GM12875 (cell line): ENCODE measurements around the gene NR2F6.

Experiments
- H3K4me3 ChIP-seq: one replicate; pipeline ENCODE4 v1.5.1; 2011; ENCODE audit warnings: low read depth, low read length, control low read depth
- TF ChIP-seq, protein P1 (sequence below): IDR thresholded peaks from 2 replicates; pipeline ENCODE4 v1.5.1; 2011; ENCODE audit warnings: low read depth, mild to moderate bottlenecking, control low read depth, inconsistent platforms, low read length, moderate library complexity, borderline replicate concordance; ENCODE audit not compliant: insufficient read depth

Gene NR2F6

DNA sequence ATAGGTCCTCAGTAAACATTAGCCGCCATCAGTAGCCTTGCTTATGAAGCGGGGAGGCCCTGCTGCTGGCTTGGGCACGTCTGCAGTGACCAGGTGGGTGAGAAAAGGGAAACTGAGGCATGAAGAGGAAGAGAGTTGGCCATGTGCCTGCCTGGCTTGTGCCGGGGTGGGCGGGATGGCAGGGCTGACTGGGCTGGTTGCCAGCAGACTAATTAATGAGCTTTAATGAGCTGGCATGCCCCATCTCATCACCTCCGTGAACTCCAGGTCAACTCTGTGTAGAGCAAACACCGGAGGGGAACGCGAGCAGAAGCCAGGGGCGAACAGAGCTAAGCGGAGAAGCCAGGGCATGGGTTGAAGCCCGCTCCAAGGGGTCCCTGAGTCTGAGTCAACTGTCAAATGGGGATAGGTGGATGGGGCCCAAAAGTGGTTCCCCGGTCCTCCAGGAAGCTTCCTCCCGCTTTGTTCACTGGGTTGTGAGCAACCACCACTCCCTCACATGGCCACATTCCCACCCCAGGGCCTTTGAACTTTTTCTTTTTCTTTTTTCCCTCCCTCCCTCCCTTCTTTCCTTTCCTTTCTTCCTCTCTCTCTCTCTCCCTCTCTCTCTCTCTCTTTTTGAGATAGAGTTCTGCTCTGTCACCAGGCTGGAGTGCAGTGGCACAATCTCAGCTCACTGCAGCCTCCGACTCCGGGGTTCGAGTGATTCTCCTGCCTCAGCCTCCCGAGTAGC lies 8.7 kb downstream of the NR2F6 start:
- no peak overlapping the region for H3K4me3 ChIP-seq

DNA sequence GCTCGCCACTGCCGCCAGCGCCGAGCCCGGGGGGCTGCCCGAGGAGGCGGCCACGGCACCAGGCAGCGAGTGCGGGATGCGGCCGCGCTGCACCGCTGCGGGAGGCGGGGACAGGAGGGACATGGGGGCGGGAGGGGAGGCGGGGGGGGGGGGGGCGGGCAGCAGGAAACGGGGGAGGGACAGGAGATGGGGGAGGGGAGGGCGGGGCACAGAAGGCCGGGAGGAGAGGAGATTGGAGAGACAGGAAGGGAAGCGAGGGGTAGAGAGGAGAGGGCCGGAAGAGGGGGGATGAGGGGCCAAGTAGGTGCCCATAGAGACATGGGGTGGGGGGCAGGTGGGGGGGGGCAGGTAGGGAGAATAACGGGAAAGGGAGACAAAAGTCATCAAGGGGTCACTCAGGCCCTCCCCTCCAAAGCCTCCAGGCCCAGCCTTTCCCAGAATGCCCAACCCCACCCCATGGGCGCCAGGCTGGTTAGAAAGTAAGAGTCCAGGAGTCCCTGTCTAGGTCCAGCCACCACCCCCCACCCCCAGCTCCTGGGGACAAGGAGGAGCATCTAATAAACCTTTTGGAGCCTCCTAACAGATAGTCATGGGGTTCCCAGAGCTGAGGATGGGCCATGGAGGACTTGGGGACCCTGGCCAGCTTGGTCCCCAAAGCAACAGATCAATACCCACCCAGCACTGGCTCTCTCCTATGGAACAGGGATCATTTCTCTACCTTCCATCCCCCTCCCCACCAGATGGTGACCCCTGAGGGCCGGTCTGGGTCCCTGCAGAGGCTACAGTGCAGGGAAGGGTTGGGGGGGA lies 9.5 kb downstream of the NR2F6 start:
- H3K4me3 ChIP-seq = peak overlapping the region; percentile 71
- TF ChIP-seq, protein P1, sequence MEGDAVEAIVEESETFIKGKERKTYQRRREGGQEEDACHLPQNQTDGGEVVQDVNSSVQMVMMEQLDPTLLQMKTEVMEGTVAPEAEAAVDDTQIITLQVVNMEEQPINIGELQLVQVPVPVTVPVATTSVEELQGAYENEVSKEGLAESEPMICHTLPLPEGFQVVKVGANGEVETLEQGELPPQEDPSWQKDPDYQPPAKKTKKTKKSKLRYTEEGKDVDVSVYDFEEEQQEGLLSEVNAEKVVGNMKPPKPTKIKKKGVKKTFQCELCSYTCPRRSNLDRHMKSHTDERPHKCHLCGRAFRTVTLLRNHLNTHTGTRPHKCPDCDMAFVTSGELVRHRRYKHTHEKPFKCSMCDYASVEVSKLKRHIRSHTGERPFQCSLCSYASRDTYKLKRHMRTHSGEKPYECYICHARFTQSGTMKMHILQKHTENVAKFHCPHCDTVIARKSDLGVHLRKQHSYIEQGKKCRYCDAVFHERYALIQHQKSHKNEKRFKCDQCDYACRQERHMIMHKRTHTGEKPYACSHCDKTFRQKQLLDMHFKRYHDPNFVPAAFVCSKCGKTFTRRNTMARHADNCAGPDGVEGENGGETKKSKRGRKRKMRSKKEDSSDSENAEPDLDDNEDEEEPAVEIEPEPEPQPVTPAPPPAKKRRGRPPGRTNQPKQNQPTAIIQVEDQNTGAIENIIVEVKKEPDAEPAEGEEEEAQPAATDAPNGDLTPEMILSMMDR = no peak

More for the DNA sequence above, 8.7 kb downstream of the NR2F6 start:
- TF ChIP-seq, protein P1 = no peak

DNA sequence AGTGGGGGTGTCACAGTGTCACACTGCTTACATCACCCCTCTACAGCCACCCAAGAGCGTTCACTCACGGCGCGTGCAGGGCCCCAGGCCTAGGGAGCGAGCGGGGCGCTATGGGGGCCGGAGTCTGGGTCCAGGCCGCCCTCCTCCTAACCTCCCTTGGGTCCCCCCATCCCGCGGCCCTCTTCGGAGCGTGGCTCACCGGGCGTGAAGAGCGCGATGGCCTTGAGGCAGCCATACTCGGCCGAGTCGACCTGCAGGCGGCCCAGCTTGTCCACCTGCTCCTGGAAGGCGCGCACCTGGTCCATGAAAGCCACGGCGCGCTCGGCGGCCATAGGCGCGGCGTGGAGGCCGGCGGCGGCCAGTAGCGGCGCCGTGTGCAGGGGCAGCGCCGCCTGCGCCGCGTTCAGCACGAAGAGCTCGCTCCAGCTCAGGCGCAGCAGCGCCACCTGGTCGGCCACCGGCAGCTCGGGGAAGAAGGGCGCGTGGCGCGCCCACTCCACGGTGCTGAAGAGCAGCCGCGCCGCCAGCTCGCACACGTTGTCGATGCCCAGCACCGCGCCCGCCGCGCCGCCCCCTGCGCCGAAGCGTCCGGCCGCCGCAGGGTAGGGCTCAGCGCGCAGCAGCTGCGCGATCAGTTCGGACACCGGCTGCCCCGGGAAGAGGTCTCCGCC lies 10.3 kb downstream of the NR2F6 start:
- peak overlapping the region; percentile 71 for H3K4me3 ChIP-seq
- TF ChIP-seq, protein P1 = peak; percentile 75

DNA sequence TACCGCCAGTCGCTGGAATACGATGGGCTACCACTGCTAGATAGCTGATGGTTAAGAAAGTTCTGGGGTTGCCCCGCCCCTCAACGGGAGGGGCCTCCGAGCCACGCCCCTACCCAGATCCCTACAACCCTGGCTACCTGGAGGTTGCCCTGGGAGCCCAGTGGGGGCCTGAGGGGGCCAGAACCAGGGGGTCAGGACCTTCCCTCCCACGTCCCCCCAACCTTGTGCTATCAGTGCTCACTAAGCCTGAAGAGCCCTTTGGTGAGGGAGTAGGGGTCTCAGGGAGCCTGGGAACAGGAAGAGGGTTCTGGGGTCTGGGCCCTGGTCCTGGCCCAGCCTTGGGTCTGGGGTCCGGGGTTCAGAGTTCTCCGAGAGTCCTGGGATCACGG lies 10.8 kb downstream of the NR2F6 start:
- peak overlapping the region; percentile 71 for H3K4me3 ChIP-seq
- TF ChIP-seq, protein P1 = no peak

DNA sequence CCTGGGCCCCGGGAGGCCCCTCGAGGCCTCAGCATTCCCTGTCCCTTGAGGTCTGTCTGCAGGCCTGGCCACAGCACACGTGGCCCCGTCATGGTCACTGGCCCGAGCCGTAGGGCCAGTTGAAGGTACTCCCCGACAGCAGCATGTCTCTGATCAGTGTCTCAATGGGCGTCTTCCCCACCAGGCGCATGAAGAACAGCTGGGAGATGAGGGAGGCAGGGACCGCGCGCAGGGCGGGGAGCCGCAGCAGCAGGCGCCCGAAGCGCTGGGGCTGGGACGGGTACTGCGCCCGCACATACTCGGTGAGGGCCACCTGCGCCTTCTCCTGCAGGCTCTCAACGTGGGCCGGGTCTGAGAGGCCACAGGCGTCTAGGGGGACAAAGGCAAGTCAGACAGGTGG lies 13.5 kb downstream of the NR2F6 start:
- TF ChIP-seq, protein P1 = no peak

DNA sequence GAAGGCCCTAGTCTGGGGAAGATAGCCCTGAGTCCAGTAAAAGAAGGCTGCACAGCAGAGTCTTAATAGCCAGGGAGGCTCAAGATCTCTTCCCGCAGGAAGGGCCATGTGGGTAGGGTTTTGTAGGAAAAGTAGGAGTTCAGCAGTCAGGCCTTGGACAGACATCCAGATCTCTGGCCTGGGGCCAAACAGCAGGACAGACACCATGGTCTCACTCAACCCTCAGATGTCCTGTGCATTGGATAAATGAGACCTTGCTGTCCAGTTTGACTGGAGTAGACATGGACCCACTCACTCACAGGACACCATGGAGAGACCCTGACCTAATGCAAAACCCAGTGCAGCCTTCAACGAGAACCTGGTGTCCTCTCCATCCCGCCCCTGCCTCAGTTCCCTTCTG lies 15.8 kb downstream of the NR2F6 start:
- TF ChIP-seq, protein P1 = no peak
- H3K4me3 ChIP-seq = no peak overlapping the region

More for the DNA sequence above, 13.5 kb downstream of the NR2F6 start:
- no peak overlapping the region for H3K4me3 ChIP-seq
